HG03280 (cell line): ENCODE data around the gene ZNF85.
A peak's percentile ranks its signal among the peaks of the same experiment; 100 is the strongest.
"Not testable (repeated sequence)": the region's sequence is repeated elsewhere in the genome, so short reads cannot be mapped to it uniquely, and the experiment has no call there.

ENCODE experiments used
- ATAC-seq: cut with Tn5 transposase; IDR thresholded peaks from one replicate; pipeline ENCODE4 v1.9.1; 2021; ENCODE audit warnings: mild to moderate bottlenecking, moderate library complexity; ENCODE audit not compliant: unreplicated experiment

The ZNF85 gene

GRCh38 chr19:20923077-20923871 lies at the start of gene ZNF85:
ZNF85 (plus strand) TSS chr19:20923251; CDS start chr19:20923401, 150 bp downstream.
- ATAC-seq, result peak; percentile 98

- ATAC-seq, result no peak
These were observed 43.5 kb upstream of the ZNF85 start for GRCh38 chr19:20879501-20879900.

GRCh38 chr19:20912973-20913372 lies 10.1 kb upstream of the ZNF85 start:
- no peak for ATAC-seq

- no peak for ATAC-seq
These were observed 2.4 kb downstream of the ZNF85 start for GRCh38 chr19:20925481-20925880.

- ATAC-seq, result no peak
These were observed 3.7 kb downstream of the ZNF85 start for GRCh38 chr19:20926796-20927195.

GRCh38 chr19:20928371-20928770 lies 5.3 kb downstream of the ZNF85 start:
- ATAC-seq, result no peak

- ATAC-seq, result not testable (repeated sequence)
These were observed 13.4 kb downstream of the ZNF85 start for GRCh38 chr19:20936322-20936947.

GRCh38 chr19:20952561-20953095 lies 29.6 kb downstream of the ZNF85 start:
- ATAC-seq, result not testable (repeated sequence)

GRCh38 chr19:20964798-20965197 lies 41.7 kb downstream of the ZNF85 start:
- ATAC-seq, result no peak

GRCh38 chr19:20968092-20968491 lies 45.0 kb downstream of the ZNF85 start:
- ATAC-seq, result no peak

- no peak for ATAC-seq
These were observed 46.4 kb downstream of the ZNF85 start for GRCh38 chr19:20969498-20969897.

GRCh38 chr19:20969898-20970297 lies 46.8 kb downstream of the ZNF85 start:
- ATAC-seq, result no peak

GRCh38 chr19:20992788-20993187 lies 69.7 kb downstream of the ZNF85 start:
- not testable (repeated sequence) for ATAC-seq

GRCh38 chr19:20999731-21000352 lies 76.8 kb downstream of the ZNF85 start:
- ATAC-seq, result peak; percentile 100
